Stimulated activated naive CD4-positive, alpha-beta T cell treated with Interleukin-2 at 50 U/mL for 16 hours (primary cell): ENCODE data around the gene USP7.
"Not testable (repeated sequence)": the region's sequence is repeated elsewhere in the genome, so short reads cannot be mapped to it uniquely, and the experiment has no call there.

ENCODE experiments used
- DNase-seq: peaks from one replicate; lab custom pipeline; 2025; lab: John Stamatoyannopoulos, UW

USP7 gene

DNA sequence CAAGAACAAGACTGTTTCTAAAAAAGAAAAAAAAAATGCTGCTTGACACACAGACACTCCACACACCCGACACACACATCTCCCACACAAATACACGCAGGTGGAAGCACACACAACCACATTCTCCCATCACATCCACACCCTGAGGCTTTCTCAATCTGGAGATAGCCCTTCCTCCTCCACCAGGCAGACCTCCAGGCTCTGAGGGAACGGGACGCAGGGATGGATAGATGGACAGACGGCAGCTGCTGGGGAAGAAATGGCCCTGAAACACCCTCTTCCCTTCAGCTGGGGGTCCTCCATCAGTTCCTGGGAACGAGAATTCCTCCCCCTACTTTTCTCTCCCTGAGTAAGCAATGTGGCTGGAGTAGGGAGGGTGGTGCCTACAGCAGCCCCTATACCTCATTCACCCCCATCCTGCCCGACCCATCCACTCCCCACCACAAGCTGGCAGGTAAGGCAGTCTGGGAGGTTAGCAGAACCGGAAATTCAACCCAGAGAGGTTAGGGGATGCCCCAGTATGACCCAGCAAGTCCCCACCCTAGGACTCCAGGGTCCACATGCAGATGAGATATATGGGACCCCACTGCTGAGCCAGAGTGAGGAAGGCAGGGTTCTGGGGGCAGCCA, 85.7 kb downstream of the USP7 start:
- no peak for DNase-seq

DNA sequence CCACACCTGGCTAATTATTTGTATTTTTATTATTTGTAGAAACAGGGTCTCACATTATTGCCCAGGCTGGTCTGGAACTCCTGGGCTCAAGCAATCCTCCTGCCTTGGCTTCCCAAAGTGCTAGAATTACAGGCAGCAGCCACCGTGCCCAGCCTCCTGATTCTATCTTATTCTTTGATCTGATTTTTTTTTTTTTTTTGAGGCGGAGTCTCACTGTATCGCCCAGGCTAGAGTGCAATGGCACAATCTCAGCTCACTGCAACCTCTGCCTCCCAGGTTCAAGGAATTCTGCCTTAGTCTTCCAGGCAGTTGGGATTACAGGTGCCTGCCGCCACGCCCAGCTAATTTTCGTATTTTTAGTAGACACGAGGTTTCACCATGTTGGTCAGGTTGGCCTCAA, 88.4 kb downstream of the USP7 start:
- DNase-seq: not testable (repeated sequence)

DNA sequence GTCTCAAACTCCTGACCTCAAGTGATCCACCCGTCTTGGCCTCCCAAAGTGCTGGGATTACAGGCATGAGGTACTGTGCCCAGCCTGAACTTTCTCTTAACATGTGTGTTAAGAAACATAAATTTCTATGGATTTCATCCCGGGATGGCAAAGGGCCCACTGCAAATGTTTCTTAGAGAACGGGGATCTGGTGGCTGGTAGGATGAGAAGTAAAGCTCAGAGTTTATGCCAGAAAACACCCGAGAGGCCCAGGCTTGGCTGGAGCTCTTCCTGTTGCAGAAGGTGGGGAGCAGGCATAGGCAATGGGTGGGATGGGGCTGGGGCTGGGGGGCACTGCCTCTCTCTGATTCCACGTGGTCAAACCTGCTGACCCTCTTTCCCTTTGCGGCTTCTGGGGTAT, 89.3 kb downstream of the USP7 start:
- DNase-seq: no peak

DNA sequence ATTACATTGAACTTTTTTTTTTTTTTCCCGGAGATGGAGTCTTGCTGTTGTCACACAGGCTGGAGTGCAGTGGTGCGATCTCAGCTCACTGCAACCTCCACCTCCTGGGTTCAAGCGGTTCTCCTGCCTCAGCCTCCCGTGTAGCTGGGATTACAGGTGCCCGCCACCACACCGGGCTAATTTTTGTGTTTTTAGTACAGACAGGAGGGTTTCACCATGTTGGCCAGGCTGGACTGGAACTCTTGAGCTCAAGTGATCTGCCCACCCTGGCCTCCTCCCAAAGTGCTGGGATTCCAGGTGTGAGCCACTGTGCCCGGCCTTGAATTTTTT, 89.9 kb downstream of the USP7 start:
- DNase-seq: not testable (repeated sequence)

DNA sequence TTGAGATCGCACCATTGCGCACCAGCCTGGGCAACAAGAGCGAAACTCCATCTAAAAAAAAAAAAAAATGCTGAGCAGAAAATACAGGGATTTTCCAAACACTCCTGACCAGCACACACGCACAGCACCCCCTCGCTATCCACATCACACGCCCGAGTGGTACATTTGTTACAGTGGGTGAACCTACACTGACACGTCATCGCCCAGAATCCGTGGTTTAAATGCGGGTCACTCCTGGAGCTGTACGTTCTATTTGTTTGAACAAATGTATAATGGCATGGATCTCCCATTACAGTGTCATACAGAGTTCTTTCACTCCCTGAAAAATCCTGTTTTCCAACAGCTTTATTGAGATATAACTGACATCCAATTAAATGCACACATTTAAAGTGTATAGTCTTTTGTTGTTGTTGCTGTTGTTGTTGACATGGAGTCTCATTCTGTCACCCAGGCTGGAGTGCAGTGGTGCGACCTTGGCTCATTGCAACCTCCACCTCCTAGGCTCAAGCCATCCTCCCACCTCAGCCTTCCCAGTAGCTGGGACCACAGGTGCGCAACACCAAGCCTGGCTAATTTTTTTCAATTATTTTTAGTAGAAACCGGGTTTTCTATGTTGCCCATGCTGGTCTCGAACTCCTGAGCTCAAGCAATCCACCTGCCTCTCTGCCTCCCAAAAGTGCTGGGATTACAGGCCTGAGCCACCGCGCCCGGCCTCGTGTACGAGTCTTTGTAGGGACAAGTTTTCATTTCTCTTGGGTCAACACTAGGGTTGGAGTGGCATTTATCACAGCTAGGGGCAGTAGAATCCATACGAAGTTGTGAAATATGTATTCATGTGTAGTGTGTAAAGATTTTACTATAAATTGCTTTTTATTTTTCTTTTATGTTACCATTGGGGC, 90.5 kb downstream of the USP7 start:
- DNase-seq: no peak

DNA sequence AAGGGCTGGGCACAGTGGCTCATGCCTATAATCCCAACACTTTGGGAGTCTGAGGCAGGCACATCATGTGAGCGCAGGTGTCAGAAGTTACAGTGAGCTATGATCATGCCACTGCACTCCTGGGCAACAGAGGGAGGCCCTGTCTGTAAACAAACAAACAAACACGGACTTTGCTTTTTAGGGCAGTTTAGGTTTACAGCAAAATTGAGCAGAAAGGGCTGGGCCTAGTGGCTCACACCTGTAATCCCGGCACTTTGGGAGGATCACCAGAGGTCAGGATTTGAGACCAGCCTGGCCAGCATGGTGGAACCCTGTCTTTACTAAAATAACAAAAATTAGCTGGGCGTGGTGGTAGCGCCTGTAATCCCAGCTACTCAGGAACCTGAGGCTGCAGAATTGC, 91.6 kb downstream of the USP7 start:
- no peak for DNase-seq

DNA sequence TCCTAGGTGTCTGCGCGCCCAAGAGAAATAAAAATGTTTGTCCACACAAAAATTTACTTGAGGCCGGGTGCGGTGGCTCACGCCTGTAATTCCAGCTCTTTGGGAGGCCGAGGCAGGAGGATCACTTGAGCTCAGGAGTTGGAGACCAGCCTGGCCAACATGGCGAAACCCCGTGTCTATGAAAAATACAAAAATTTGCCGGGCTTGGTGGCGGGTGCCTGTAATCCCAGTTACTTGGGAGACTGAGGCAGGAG, 93.8 kb downstream of the USP7 start:
- not testable (repeated sequence) for DNase-seq

DNA sequence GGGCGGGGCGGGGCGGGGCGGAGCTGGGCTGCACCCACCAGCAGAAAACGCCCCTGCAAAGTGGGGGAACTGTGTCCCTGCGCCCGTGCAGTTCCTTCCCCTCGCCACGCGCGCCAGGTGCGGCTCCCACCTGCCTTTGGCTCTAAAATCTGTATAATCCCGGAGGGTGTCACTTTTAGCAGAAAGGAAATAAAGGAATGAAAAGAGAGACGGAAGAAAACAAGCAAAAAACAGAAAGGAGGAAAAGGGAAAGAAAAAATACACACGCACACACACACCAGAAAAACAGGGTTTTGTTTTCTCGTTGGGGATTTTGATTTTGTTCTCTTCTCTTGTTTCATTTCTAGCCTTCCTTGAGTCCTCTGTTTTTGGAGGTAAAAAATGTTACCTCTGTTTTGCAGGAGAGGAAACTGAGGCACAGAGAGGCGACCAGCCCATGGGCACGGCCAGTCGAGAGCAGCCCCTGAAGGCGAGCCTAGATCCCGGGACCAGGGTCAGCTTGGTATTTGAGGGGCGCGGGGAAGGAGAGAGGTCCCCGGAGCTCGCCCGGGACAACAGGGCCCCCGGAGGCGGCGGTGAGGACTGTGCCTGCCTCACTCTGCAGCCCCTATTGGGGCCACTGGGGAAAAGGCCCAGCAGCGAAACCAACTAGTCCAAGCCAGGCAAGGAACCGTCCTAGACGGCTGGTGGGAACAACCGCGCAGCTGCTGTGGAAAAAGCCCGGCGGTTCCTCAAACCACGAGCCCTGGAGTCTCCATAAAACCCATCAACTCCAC, 94.3 kb downstream of the USP7 start:
- no peak for DNase-seq

DNA sequence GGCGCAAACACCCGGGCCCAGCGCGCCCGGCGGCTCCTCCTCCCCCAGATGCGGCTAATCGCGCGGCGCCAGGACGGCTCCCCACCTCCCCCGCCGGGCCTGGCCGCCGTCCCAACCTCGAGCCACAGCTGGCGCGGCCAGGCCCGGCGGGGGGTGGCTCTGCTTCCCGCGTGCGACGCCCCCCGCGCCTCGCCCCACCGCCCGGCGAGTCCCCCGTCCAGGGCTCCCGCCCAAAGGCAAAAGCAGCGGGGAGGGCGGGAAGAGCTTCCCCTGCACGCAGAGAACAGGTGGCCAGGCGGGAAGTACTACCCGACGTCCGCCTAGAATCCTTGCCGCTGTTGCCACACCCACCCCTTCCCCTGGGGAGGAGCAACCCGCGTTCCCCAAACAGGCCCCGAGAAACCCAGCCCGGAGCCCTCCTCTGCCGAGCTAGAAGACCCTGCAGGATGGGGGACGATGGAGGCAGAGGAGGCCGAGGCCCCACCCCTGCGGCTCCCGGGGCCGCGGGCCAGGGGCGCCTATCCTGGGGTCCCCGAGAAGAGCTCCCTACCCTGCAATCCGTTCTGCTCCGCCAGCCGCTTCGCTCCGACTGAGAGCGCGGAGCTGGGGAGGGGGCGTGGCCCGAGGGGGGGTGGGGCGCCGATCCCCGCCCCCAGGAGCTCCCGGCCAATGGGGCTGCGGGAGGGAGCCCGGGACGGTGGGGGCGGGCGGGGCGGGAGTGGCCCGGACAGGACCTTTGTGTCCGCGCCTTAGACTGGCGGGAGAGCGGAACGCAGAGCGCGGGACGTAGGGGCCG, 95.1 kb downstream of the USP7 start, which contains the start of gene CARHSP1:
TSS of gene CARHSP1 (minus strand) at position 591 of the 796 bp plus-strand sequence. CDS start 9,678 bp downstream, outside the sequence.
- DNase-seq: peak; percentile 84

DNA sequence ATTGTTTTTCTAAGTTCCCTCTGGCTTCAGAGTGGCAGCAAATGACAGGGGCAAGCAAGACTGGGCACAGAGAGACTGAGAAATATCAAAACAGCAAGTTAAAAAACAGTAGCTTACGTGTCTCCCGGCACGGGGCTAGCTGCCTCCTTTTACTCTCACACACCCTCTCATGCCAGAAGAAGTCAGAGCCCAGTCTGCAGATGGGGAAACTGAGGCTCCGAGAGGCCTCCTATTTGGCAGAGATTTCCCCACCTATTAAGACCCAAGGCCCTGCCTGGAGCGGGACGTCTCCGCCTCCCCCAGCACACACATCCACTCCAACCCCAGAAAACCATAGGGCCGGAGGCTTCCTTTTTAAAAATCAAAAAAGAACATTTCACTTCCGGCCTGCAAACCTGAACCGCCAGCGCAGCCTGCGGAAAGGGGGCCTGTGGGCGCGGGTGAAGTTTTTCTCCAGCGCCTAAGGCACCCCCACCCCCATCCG, 95.7 kb downstream of the USP7 start:
- no peak for DNase-seq

DNA sequence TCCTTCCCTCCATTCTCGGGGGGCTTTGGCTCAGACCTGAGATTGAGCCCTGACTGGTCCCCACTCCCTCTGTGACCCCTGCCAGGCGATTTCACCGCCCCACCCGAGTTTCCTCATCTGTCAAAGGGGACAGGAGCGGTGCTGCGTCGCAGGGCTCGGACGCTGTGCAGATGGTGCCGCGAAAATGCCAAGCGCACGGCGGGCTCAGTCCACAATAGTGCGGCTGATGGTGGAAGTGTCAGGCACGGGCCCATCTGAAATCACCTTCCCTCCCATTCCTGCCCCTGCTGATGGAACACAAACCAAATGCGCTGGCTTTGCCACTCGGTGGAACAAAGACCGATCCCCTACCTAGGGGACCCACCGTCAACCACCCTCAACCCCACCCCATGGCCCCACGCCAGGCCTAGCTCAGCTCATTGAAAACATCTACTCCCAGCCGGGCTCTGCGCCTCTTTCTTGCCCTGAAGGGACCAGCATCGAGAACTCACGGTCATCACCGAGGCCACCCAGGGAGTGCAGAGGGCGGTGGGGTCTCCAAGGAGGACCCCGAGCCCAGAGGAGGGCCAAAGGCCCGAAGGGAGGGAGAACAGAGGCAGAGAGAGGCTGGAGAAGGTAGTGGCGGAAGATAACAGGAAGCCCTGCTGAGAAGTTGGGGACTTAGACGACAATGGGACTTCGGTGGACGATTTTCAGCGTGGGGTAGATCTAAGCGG, 96.3 kb downstream of the USP7 start:
- DNase-seq: no peak

DNA sequence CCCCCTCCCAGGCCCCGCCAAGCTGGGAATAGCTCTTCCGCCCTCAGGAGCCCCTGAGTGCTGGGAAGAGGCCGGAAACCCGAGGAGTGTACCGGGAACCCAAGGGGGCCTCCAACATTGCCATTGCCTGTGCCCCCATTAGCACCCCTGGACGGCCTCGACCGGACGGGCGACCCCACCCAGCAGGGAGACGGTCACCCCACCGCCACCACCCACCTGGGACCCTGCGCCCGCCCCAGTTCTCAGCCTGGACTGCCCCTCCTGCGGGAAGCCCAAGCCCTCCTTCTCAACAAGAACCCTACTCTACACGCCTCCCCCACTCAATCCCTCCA, 96.9 kb downstream of the USP7 start:
- no peak for DNase-seq

DNA sequence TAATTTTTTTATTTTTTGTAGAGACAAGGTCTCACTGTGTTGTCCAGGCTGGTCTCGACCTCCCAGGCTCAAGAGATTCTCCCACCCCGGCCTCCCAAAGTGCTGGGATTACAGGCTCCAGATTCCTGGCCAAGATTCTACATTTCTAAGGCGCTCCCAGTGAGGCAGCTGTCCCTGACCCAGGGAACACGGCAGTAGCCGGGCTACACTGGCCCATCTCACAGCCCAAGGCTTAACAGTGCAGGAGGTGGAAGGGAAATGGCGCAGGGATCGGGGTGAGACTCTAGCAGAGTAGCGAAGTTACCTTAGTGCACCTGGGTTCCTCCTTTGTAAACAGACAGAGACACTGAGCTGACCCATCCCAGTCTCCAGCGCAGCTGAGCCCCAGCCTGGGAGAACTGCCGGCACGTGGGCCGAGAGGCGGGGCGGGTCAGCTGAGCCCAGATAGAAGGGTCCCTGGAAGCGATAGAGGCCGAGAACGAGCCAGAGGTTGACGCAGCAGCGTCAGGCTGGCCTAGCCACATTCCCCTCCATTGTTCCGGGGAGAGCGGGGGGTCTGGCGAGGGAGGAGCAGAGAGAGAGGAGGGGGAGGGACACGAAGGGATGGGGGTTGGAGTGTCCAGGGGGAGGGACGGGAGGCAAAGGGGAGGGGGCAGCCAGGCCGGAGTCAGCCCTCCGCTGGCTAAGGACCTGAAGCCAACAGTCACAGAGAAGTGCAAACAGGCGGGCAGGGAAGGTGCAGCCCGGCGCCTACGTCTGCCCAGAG, 97.4 kb downstream of the USP7 start:
- DNase-seq: no peak

DNA sequence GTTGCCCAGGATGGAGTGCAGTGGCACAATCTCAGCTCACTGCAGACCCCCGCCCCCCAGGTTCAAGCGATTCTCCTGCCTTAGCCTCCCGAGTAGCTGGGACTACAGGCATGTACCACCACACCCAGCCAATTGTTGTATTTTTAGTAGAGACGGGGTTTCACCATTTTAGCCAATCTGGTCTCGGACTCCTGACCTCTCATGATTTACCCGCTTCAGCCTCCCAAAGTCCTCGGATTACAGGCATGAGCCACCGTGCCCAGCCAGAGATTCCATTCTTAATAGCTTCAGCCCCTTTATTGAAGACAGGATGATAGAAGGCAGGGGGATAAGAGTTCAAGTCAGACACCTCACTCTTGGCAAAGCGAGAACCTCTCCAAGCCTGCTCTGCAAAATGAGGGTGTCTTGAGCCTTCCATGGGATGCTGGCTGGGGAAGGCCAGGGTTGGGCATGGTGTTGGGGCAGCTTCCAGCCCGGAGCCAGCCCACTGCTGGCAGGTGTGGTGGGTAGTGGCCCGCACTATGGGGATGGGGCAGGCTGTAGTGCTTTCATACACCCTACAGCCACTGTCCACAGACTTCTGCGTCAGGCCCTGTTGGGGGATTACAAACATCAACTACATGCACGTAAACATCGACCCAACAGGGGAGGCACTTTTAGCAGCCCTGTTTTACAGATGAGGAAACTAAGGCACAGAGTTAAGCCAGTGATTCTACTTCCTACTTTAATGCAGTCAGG, 98.4 kb downstream of the USP7 start:
- no peak for DNase-seq

DNA sequence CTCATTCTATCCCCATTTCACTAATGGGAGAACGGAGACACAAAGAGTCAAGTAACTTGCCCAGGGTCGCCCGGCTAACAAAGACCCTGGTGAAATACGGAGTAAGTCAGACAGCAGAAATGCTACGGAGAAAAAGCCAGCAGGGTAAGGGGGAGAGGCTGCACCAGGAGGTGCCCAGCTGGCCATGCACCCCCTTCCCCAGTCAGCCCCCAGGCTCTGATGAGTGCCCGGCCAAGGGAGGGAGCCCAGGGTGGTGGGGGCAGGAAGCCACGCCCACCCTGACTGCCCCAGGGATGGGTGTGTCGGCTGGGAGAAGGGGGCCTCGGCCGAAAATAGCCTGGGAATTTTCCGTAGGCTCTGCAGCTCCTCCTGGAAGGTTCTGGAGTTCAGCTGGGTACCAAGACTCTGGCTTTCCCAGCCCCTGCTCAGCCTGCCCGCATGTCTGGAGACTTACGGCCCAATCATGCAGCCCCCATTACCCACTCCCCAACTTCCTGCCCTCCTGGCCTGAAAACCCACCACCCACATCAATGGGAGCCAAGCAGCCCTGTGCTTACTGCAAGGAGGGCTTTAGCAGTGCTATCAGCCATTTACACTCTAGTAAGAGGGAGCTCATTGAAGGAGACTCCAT, 99.1 kb downstream of the USP7 start:
- DNase-seq: no peak

DNA sequence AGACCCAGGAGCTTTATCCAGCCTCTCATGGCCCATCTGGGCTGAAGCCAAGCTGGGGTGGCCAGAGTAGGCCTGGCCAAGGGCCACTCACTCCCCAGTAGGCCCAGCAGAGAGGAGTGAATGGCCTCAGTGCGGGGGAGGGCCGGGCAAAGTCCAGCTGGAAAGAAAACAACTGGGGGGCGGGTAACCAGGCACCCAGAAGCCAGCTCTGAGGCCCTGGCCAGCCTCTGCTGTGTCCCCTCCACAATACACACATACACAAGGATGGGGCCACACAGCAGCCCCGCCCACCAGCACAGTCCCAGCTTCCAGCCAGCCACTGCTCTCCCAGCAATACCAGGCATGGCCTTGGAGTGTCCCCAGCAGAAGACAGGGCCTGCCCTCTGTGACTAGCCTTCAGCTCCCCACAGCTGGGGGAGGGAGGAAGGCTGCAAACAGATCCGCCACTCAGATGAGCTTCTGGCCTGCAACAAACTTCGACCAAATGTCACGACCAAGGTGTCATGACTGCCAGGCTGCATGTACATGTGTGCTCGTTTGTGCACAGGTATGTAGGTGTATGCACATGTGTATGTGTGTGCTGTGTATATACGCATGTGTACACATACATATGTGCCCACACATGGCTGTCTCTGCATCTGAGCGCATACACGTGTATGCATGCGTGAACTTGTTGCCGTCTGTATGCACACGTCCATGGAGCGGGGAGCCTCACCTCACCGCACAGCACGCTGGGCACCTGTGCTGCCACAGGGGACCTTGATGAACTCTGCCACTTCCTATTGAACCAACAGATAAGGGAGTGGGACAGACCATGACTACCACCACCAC, 99.9 kb downstream of the USP7 start:
- no peak for DNase-seq

DNA sequence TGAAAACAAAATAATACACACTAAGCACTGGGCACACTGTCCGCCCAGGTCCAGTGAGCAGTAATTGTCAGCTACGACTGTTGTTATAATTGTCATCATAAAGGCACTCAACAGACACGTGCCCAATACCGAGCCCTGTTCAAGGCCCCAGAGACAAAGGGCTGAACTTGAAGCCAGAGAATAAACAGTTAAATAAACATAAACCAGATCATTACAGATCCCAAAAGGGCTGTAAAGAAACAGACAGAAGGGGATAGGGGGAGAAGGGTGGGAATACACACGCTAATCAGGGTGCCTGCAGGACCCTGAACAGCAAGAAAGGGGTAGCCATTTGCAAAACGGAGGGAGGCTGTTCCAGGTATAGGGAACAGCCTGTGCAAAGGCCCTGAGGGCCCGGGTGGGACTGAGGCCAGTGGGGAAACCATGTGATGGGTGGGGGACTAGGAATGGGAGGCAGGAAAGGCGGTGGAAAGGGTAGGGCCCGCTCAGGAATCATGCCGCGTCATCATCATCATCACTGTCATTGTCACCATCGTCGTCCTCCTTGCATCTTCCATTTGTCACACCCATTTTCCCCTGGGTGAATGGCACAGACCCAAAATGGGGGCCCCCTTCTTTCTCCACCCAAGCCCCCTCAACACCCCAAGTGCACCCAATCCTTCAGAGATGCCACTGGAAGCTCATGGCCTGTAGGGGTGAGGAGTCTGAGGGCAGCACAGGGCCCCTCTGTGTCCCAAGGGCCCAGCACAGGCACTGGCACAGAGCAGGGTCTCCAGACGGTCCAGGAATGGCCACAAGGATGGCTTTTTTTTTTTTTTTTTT, 101.2 kb downstream of the USP7 start:
- DNase-seq: no peak
